ENCODE data around the gene ALPI.

ALPI gene

GRCh38 chr2:232412986-232413385, 43.0 kb upstream of the ALPI start:
- no peak for DNase-seq (ENCODE audit: low read depth)
- no peak overlapping the region for H3K4me3 ChIP-seq (replicated peaks; ENCODE audit: low read depth, low read length)
- TF ChIP-seq, protein P1, sequence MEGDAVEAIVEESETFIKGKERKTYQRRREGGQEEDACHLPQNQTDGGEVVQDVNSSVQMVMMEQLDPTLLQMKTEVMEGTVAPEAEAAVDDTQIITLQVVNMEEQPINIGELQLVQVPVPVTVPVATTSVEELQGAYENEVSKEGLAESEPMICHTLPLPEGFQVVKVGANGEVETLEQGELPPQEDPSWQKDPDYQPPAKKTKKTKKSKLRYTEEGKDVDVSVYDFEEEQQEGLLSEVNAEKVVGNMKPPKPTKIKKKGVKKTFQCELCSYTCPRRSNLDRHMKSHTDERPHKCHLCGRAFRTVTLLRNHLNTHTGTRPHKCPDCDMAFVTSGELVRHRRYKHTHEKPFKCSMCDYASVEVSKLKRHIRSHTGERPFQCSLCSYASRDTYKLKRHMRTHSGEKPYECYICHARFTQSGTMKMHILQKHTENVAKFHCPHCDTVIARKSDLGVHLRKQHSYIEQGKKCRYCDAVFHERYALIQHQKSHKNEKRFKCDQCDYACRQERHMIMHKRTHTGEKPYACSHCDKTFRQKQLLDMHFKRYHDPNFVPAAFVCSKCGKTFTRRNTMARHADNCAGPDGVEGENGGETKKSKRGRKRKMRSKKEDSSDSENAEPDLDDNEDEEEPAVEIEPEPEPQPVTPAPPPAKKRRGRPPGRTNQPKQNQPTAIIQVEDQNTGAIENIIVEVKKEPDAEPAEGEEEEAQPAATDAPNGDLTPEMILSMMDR (IDR thresholded peaks at IDR 0.05; ENCODE audit: low read length, missing control alignments) = no peak

- no peak overlapping the region for H3K4me3 ChIP-seq (replicated peaks; ENCODE audit: low read depth, low read length)
- TF ChIP-seq, protein P1 (IDR thresholded peaks at IDR 0.05; ENCODE audit: low read length, missing control alignments) = no peak
- DNase-seq (ENCODE audit: low read depth) = no peak
Measured at GRCh38 chr2:232415138-232415690, 40.7 kb upstream of the ALPI start.

DNA sequence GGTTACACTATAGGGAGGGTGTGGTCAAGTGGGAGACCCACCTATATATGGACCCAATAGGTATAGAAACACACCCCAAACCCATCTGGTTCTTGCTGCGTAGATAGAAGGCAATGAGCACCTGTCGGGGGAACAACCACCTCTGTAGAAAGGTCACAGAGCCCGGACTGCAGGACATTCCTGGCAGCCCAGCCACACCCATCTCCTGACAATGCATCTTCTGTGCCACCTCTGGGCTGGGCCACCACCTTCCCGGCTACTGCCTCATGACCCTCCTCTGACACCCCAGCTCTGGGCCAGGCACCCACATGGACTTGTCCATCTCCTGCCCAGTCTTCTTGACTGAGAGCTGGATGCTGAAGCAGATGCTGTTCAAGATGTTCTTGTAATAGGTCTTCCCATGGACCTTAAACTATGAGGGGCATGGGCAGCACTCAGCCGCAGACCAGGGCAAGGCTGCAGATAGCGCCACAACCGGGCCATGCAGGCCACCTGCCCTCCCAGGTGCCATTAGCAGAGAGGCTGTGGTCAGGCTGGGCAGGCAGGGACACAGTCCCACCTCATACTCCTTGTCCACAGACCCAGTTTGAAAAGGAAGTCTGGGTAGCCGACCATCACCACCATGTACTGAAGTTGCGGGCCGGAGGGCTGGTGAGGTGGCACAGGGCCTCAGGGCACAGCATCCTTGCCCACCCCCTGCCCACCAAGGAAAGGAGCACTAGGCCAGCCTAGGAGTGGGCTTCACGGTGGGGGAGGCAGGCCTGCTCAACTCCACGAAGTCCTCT, 40.0 kb upstream of the ALPI start:
- TF ChIP-seq, protein P1 (IDR thresholded peaks at IDR 0.05; ENCODE audit: low read length, missing control alignments) = no peak
- no peak overlapping the region for H3K4me3 ChIP-seq (replicated peaks; ENCODE audit: low read depth, low read length)
- DNase-seq (ENCODE audit: low read depth) = no peak

DNA sequence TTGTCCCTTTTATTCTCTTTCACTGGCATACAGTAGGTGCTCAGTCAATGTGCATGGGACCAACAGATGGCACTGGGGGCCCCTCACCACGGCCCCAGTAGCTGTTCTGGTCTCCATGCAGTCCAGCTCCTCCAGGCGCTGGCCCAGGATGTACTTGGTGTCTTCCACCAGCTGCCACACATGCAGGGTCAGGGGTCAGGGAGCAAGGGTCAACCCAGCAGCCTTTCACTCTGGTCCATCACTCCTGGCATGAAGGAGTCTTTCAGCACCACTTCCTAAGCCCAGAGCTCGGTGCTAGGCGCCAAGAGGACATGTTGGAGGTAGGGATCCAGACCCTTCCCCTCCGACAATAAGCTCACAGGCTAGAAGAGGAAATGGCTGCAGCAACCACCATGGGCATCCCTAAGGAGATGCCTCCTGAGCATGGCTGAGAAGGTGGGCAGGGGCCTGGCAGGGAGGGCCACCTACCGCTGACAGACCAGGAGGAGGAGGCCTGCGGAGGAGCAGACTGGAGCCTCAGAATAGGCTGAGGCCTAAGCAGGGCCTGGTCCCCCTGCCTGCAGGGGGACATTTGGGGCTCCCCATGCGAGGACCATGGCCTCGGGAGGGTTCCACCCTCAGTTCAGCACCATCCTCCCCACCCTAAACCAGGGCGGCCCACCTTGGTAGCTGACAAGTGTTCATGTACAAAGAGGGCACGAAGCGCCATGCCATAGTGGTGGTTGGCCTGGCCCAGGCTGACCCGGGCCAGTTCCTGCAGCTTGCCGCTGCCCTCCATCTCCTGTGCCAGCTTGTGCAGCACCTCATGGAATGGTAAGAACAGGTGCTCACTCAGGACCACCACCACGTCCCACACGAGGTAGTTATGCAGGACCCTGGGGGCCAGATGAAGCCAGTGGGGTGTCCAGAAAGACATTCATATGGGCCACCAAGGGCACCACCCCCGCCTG, 39.2 kb upstream of the ALPI start:
- TF ChIP-seq, protein P1 (IDR thresholded peaks at IDR 0.05; ENCODE audit: low read length, missing control alignments) = no peak
- no peak overlapping the region for H3K4me3 ChIP-seq (replicated peaks; ENCODE audit: low read depth, low read length)
- no peak for DNase-seq (ENCODE audit: low read depth)

DNA sequence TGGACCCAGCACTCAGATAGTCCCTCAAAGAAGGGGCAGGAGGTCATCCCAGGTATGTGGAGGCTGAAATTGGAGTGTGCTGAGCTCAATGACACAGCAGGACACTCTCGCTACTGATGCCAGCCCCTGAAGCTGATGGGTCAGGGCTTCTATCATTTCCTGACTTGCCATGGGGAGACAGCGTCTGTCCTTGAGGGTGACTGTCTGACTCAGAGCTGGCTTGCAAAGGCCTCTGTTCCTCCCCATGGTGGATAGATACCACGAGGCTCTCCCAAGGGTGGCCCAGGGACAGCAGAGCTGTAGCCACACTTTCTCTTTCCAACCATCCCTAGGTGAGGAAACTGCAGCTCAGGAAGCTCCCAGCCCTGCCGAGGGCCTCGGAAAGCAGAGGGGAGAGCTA, 38.5 kb upstream of the ALPI start:
- DNase-seq (ENCODE audit: low read depth) = no peak
- no peak overlapping the region for H3K4me3 ChIP-seq (replicated peaks; ENCODE audit: low read depth, low read length)
- TF ChIP-seq, protein P1 (IDR thresholded peaks at IDR 0.05; ENCODE audit: low read length, missing control alignments) = no peak

DNA sequence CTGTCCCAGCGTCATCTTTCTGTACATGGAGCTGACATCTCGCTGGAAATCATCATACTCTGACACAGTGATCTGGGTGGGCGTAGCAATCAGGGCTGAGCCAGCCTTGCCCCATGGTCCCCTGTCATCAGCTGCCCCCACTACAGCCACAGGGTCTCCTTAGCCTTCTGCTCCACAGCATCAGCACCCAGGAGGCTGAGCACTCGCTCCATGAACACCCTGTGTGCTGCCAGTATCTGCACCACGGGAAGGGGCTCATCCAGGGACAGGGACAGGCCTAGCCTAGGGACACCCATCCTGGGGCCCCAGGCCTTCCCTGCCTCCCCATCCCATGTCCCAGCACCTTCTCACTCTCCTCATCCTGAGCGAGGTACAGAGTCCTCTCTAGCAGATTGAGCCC, 37.9 kb upstream of the ALPI start:
- no peak for DNase-seq (ENCODE audit: low read depth)
- TF ChIP-seq, protein P1 (IDR thresholded peaks at IDR 0.05; ENCODE audit: low read length, missing control alignments) = no peak
- H3K4me3 ChIP-seq (replicated peaks; ENCODE audit: low read depth, low read length) = no peak overlapping the region

All from fibroblast of pulmonary artery (primary cell).